Peyer's patch (tissue), 4 donors: ENCODE results near the gene SPRED2. TPM values are rescaled to one million over a fixed set of nuclear protein-coding genes. Genes with fewer than 3 reads are reported as not detected.

ENCODE experiments used
- DNase-seq, 3 donors: peaks; one replicate each; pipeline ENCODE4 v3.0.0-alpha.2; 2017 to 2019
- H3K27ac ChIP-seq, 4 donors: fragments of 200-600 bp; sonication (generic); one replicate each; pipeline ENCODE4 v1.5.1; 2016 to 2019
- H3K27me3 ChIP-seq, 2 donors: fragments of 200-600 bp; sonication (generic); one replicate each; pipeline ENCODE4 v1.5.1; 2019
- H3K36me3 ChIP-seq, 3 donors: fragments of 200-600 bp; sonication (generic); one replicate each; pipeline ENCODE4 v1.5.1; 2016 to 2019
- H3K4me1 ChIP-seq, 4 donors: fragments of 200-600 bp; sonication (generic); one replicate each; pipeline ENCODE4 v1.5.1; 2016 to 2019
- H3K4me3 ChIP-seq, 4 donors: fragments of 200-600 bp; sonication (generic); 1 replicate in 3 of 4; 2 replicates in 1 of 4; pipeline ENCODE4 v1.5.1; 2016 to 2019; ENCODE audit warnings: mild to moderate bottlenecking in 1 of 4
- H3K9me3 ChIP-seq, 4 donors: fragments of 200-600 bp; sonication (generic); one replicate each; pipeline ENCODE4 v1.5.1; 2016 to 2019; ENCODE audit warnings: mild to moderate bottlenecking in 1 of 4
- CTCF ChIP-seq, 6 experiments: fragments of 450-650 bp in 4 of 6; fragments of 200-600 bp in 2 of 6; sonication (generic) in 1 of 6; IDR thresholded peaks; one replicate each; pipeline ENCODE4 v1.5.1; 2017 to 2019; ENCODE audit warnings: antibody characterized with exemption in 6 of 6, mild to moderate bottlenecking in 3 of 6, moderate library complexity in 1 of 6
- POLR2A ChIP-seq, 2 donors: fragments of 450-650 bp; IDR thresholded peaks; one replicate each; pipeline ENCODE4 v1.5.1; 2017; ENCODE audit warnings: antibody characterized with exemption in 2 of 2, mild to moderate bottlenecking in 2 of 2, moderate library complexity in 2 of 2
- total RNA-seq, 4 donors: library from RNA; depleted of rRNA; stranded (reverse); fragments of >200 nt; gene quantifications; one replicate each; pipeline ENCODE4 v1.1.0, GENCODE V29; 2016

SPRED2 gene
- total RNA-seq, 4 donors from 2014 or later = 14.9 to 26.9 (median 23.0) TPM

- Histone ChIP-seq H3K9me3 (no peaks in the 10 kb centered on the region), H3K27me3 (no peaks in the 10 kb centered on the region), H3K27ac (no peak overlapping the region), H3K4me1 (peaks cover 0 to 21% (median 3%) of the 10 kb centered on the region in 4 donors), H3K4me3 (no peak overlapping the region), H3K36me3 (no peaks in the 10 kb centered on the region)
- TF ChIP-seq POLR2A (IDR thresholded peaks at IDR 0.05) (no peak), CTCF (IDR thresholded peaks at IDR 0.05) (no peak)
- DNase-seq = no peak
Measured at GRCh38 chr2:65388596-65389390, 43.6 kb downstream of the SPRED2 start.

GRCh38 chr2:65388051-65388531 lies 44.3 kb downstream of the SPRED2 start:
- H3K36me3 ChIP-seq = no peaks in the 10 kb centered on the region
- DNase-seq = no peak
- no peaks in the 10 kb centered on the region for H3K27me3 ChIP-seq
- no peaks in the 10 kb centered on the region for H3K9me3 ChIP-seq
- peaks cover 0 to 28% (median 3%) of the 10 kb centered on the region in 4 donors for H3K4me1 ChIP-seq
- TF ChIP-seq CTCF (IDR thresholded peaks at IDR 0.05) (no peak), POLR2A (IDR thresholded peaks at IDR 0.05) (no peak)
- H3K27ac ChIP-seq = no peak overlapping the region
- H3K4me3 ChIP-seq = no peak overlapping the region

- Histone ChIP-seq H3K27ac (no peak overlapping the region), H3K4me3 (no peak overlapping the region), H3K27me3 (no peaks in the 10 kb centered on the region), H3K9me3 (no peaks in the 10 kb centered on the region), H3K4me1 (peaks cover 0 to 37% (median 10%) of the 10 kb centered on the region in 4 donors), H3K36me3 (no peaks in the 10 kb centered on the region)
- TF ChIP-seq POLR2A (IDR thresholded peaks at IDR 0.05) (no peak), CTCF (IDR thresholded peaks at IDR 0.05) (no peak)
- DNase-seq = no peak
Measured at GRCh38 chr2:65386989-65387388, 45.4 kb downstream of the SPRED2 start.

GRCh38 chr2:65386344-65386743 lies 46.1 kb downstream of the SPRED2 start:
- TF ChIP-seq CTCF (IDR thresholded peaks at IDR 0.05) (no peak), POLR2A (IDR thresholded peaks at IDR 0.05) (no peak)
- peaks cover 0 to 44% (median 11%) of the 10 kb centered on the region in 4 donors for H3K4me1 ChIP-seq

GRCh38 chr2:65383541-65384488 lies 48.6 kb downstream of the SPRED2 start:
- no peaks in the 10 kb centered on the region for H3K36me3 ChIP-seq
- no peak overlapping the region for H3K4me3 ChIP-seq
- H3K9me3 ChIP-seq = no peaks in the 10 kb centered on the region
- peak overlapping the region; percentile 35 to 78 (median 51) for H3K27ac ChIP-seq
- H3K4me1 ChIP-seq = peaks cover 0 to 50% (median 8%) of the 10 kb centered on the region in 4 donors
- DNase-seq = no peak
- TF ChIP-seq CTCF (IDR thresholded peaks at IDR 0.05) = no peak
- TF ChIP-seq POLR2A (IDR thresholded peaks at IDR 0.05) = no peak
- H3K27me3 ChIP-seq = no peaks in the 10 kb centered on the region

More at GRCh38 chr2:65386344-65386743, 46.1 kb downstream of the SPRED2 start:
- H3K4me3 ChIP-seq = no peak overlapping the region
- no peaks in the 10 kb centered on the region for H3K9me3 ChIP-seq
- H3K27ac ChIP-seq = no peak overlapping the region
- no peaks in the 10 kb centered on the region for H3K27me3 ChIP-seq
- no peak for DNase-seq
- no peaks in the 10 kb centered on the region for H3K36me3 ChIP-seq
